Fibroblast of lung (primary cell): ENCODE measurements around the gene SDHA. TPM values are rescaled to one million over a fixed set of nuclear protein-coding genes. Genes with fewer than 3 reads are reported as not detected.
A peak's percentile ranks its signal among the peaks of the same experiment; 100 is the strongest.
"Not testable (repeated sequence)": the region's sequence is repeated elsewhere in the genome, so short reads cannot be mapped to it uniquely, and the experiment has no call there.

Experiments used
- DNase-seq, 2 donors: peaks; one replicate each; pipeline versions ENCODE4 v3.0.0 to v3.0.0-alpha.2; 2010; ENCODE audit warnings: low read depth in 2 of 2
- H2AFZ ChIP-seq: 2 replicates; pipeline ENCODE4 v1.5.1; 2012; ENCODE audit warnings: low read length, control low read depth, inconsistent platforms
- H3K27ac ChIP-seq: 2 replicates; pipeline ENCODE4 v1.5.1; 2011; ENCODE audit warnings: low read length, control low read depth; ENCODE audit not compliant: insufficient read depth
- H3K27me3 ChIP-seq: 2 replicates; pipeline ENCODE4 v1.5.1; 2011; ENCODE audit warnings: mild to moderate bottlenecking, low read length; ENCODE audit not compliant: control insufficient read depth, insufficient read depth
- H3K36me3 ChIP-seq: 2 replicates; pipeline ENCODE4 v1.5.1; 2011; ENCODE audit warnings: low read length; ENCODE audit not compliant: control insufficient read depth, insufficient read depth
- H3K4me1 ChIP-seq: 2 replicates; pipeline ENCODE4 v1.5.1; 2011; ENCODE audit warnings: low read length; ENCODE audit not compliant: control insufficient read depth, insufficient read depth; ENCODE audit errors: extremely low read depth
- H3K4me2 ChIP-seq: 2 replicates; pipeline ENCODE4 v1.5.1; 2011; ENCODE audit warnings: low read length, control low read depth; ENCODE audit not compliant: insufficient read depth; ENCODE audit errors: extremely low read depth
- H3K4me3 ChIP-seq, 4 experiments: fragments of 200-600 bp in 1 of 4; sonication (generic) in 1 of 4; replicated peaks in 1 of 4; 2 replicates each; pipeline ENCODE4 v1.5.1; 2011 to 2016; ENCODE audit warnings: low read length in 4 of 4, low read depth in 3 of 4, mild to moderate bottlenecking in 3 of 4, control low read depth in 2 of 4, inconsistent platforms in 1 of 4, mixed read lengths in 1 of 4; ENCODE audit not compliant: insufficient read depth in 1 of 4; ENCODE audit errors: control extremely low read depth in 1 of 4
- H3K79me2 ChIP-seq: 2 replicates; pipeline ENCODE4 v1.5.1; 2012; ENCODE audit warnings: mild to moderate bottlenecking, low read length, inconsistent platforms; ENCODE audit not compliant: control insufficient read depth, insufficient read depth
- H3K9ac ChIP-seq: 2 replicates; pipeline ENCODE4 v1.5.1; 2011; ENCODE audit warnings: mild to moderate bottlenecking, low read length, control low read depth; ENCODE audit not compliant: insufficient read depth
- H3K9me3 ChIP-seq: 2 replicates; pipeline ENCODE4 v1.5.1; 2012; ENCODE audit warnings: low read depth, low read length; ENCODE audit not compliant: control insufficient read depth, insufficient read depth
- H4K20me1 ChIP-seq: 2 replicates; pipeline ENCODE4 v1.5.1; 2011; ENCODE audit warnings: low read length; ENCODE audit not compliant: control insufficient read depth, insufficient read depth; ENCODE audit errors: extremely low read depth
- EZH2 ChIP-seq: IDR thresholded peaks from 2 replicates; pipeline ENCODE4 v1.5.1; 2012; ENCODE audit warnings: low read length, control low read depth, mild to moderate bottlenecking; ENCODE audit errors: missing control alignments
- polyA plus RNA-seq, 2 donors: library from polyadenylated mRNA; depleted of rRNA in 1 of 2; stranded (reverse) in 1 of 2; unstranded in 1 of 2; fragments of >200 nt; gene quantifications; 2 replicates each; pipeline ENCODE4 v1.2.1, GENCODE V29; 2011 to 2012; ENCODE audit warnings: missing spikeins in 1 of 2
- total RNA-seq: library from RNA; depleted of rRNA; stranded (reverse); fragments of >200 nt; gene quantifications from 2 replicates; pipeline ENCODE4 v1.2.1, GENCODE V29; 2014
- TF ChIP-seq, protein P1 (sequence below), 2 donors: IDR thresholded peaks in 1 of 2; conservative IDR thresholded peaks in 1 of 2; 1 replicate in 1 of 2; 2 replicates in 1 of 2; pipeline ENCODE4 v1.5.1; 2011 to 2012; ENCODE audit warnings: low read length in 2 of 2, control low read depth in 1 of 2, inconsistent platforms in 1 of 2, low read depth in 1 of 2, mild to moderate bottlenecking in 1 of 2

The SDHA gene
- total and polyA plus RNA-seq, 2 donors (not counting 1 experiment from before 2014, with no cell fraction given), result 89.6 to 150 TPM

GRCh38 chr5:267716-268115 lies 49.6 kb downstream of the SDHA start:
- TF ChIP-seq, protein P1, sequence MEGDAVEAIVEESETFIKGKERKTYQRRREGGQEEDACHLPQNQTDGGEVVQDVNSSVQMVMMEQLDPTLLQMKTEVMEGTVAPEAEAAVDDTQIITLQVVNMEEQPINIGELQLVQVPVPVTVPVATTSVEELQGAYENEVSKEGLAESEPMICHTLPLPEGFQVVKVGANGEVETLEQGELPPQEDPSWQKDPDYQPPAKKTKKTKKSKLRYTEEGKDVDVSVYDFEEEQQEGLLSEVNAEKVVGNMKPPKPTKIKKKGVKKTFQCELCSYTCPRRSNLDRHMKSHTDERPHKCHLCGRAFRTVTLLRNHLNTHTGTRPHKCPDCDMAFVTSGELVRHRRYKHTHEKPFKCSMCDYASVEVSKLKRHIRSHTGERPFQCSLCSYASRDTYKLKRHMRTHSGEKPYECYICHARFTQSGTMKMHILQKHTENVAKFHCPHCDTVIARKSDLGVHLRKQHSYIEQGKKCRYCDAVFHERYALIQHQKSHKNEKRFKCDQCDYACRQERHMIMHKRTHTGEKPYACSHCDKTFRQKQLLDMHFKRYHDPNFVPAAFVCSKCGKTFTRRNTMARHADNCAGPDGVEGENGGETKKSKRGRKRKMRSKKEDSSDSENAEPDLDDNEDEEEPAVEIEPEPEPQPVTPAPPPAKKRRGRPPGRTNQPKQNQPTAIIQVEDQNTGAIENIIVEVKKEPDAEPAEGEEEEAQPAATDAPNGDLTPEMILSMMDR (conservative IDR thresholded peaks at IDR 0.05 in 1 of 2, IDR thresholded peaks at IDR 0.05 in 1 of 2; ENCODE audit: low read depth in 1 of 2, low read length in 2 of 2), result no peak
- no peak for TF ChIP-seq EZH2
- Histone ChIP-seq H3K4me1 (peaks cover 22% of the 10 kb centered on the region), H3K9me3 (no peaks in the 10 kb centered on the region), H3K4me2 (no peak overlapping the region), H4K20me1 (no peaks in the 10 kb centered on the region), H3K36me3 (peaks cover 4% of the 10 kb centered on the region), H3K79me2 (peaks cover 5% of the 10 kb centered on the region), H3K27me3 (no peaks in the 10 kb centered on the region), H2AFZ (no peak overlapping the region), H3K4me3 (no peak overlapping the region), H3K27ac (peak overlapping the region; percentile 8), H3K9ac (no peak overlapping the region)
- DNase-seq, result no peak

DNA sequence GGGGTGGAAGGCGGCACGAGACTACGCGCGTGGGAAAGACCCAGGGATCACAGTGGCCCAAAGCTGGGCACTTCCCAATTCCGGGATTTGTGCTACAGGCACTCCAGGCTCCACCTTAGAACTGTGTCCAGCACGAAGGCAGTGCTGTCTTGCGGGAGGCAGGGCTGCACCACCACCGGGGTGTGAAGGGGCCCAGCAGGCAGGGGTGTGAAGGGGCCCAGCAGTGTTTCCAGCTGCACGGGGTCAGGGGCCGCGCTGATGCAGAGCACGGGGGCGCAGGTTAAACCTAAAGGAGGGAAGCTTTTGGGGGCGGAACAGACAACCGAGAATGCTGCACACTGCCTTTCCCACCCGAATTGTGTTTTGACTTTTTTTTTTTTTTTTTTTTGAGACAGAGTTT lies 52.2 kb downstream of the SDHA start:
- no peak for DNase-seq
- H3K4me3 ChIP-seq, result peak overlapping the region in 1 of 4 experiments; percentile 84

GRCh38 chr5:271828-272167 lies 53.7 kb downstream of the SDHA start:
- H2AFZ ChIP-seq, H3K9me3 ChIP-seq, H3K27me3 ChIP-seq, H3K4me1 ChIP-seq, DNase-seq, H3K4me2 ChIP-seq, H3K36me3 ChIP-seq, H4K20me1 ChIP-seq: not testable (repeated sequence)
- Histone ChIP-seq H3K4me3 (peak overlapping the region; percentile 43 to 84 (median 69)), H3K79me2 (peaks cover 32% of the 10 kb centered on the region), H3K27ac (peak overlapping the region; percentile 83), H3K9ac (peak overlapping the region; percentile 98)

More for the DNA sequence above, 52.2 kb downstream of the SDHA start:
- peaks cover 6% of the 10 kb centered on the region for H3K36me3 ChIP-seq
- no peak overlapping the region for H3K4me2 ChIP-seq
- peak overlapping the region; percentile 86 for H3K27ac ChIP-seq
- H3K9me3 ChIP-seq, result no peaks in the 10 kb centered on the region
- peaks cover 25% of the 10 kb centered on the region for H3K79me2 ChIP-seq
- no peaks in the 10 kb centered on the region for H4K20me1 ChIP-seq
- H3K9ac ChIP-seq, result no peak overlapping the region
- TF ChIP-seq EZH2, result no peak
- TF ChIP-seq, protein P1 (conservative IDR thresholded peaks at IDR 0.05 in 1 of 2, IDR thresholded peaks at IDR 0.05 in 1 of 2; ENCODE audit: low read depth in 1 of 2, low read length in 2 of 2), result no peak
- H3K27me3 ChIP-seq, result no peaks in the 10 kb centered on the region
- H3K4me1 ChIP-seq, result peaks cover 10% of the 10 kb centered on the region
- no peak overlapping the region for H2AFZ ChIP-seq

GRCh38 chr5:273091-273490 lies 55.0 kb downstream of the SDHA start:
- H2AFZ ChIP-seq, DNase-seq, H4K20me1 ChIP-seq, H3K9me3 ChIP-seq, H3K4me1 ChIP-seq, H3K27me3 ChIP-seq, H3K9ac ChIP-seq, H3K36me3 ChIP-seq: not testable (repeated sequence)
- H3K4me3 ChIP-seq, result peak overlapping the region in 2 of 4 experiments; percentile 14 to 84
- H3K27ac ChIP-seq, result peak overlapping the region; percentile 14
- H3K79me2 ChIP-seq, result peaks cover 33% of the 10 kb centered on the region
- H3K4me2 ChIP-seq, result peak overlapping the region; percentile 59

DNA sequence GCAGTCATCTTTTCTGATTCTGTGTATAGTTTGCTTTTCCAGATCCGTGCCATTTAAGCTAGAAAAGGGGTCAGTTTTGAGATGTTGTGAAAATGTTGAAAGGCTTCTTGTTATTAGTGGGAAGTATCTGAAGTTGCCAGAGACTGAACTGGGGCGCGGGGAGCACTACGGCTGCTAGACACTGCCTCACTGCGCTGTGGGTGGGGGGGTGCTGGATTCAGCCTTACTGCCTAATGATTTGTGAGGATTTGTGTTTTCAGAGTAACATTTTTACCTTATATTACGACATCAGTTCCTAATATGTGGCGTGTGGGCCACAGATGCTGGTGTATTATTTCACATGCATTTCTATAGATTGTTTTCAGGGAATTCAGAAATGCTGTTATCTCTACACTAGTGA lies 55.4 kb downstream of the SDHA start:
- not testable (repeated sequence) for H3K4me1 ChIP-seq, H3K36me3 ChIP-seq, DNase-seq, H3K9me3 ChIP-seq, H4K20me1 ChIP-seq, H2AFZ ChIP-seq, H3K27me3 ChIP-seq, H3K9ac ChIP-seq
- peak overlapping the region; percentile 59 for H3K4me2 ChIP-seq
- H3K4me3 ChIP-seq, result peak overlapping the region in 2 of 4 experiments; percentile 14 to 84
- H3K79me2 ChIP-seq, result peaks cover 34% of the 10 kb centered on the region
- H3K27ac ChIP-seq, result peak overlapping the region; percentile 14
